Gastrocnemius medialis (tissue), 4 donors: Measurements from ENCODE around the gene CDRT4.

Experiments used
- POLR2A ChIP-seq, 2 donors: fragments of 450-650 bp; IDR thresholded peaks; one replicate each; pipeline ENCODE4 v1.6.1; 2017; ENCODE audit warnings: antibody characterized with exemption in 2 of 2, mild to moderate bottlenecking in 2 of 2, moderate library complexity in 2 of 2
- TF ChIP-seq, protein P1 (sequence below), 5 experiments: fragments of 450-650 bp in 3 of 5; fragments of 200-600 bp in 2 of 5; sonication (generic) in 2 of 5; IDR thresholded peaks in 4 of 5; conservative IDR thresholded peaks in 1 of 5; 1 replicate in 4 of 5; 2 replicates in 1 of 5; pipeline ENCODE4 v1.5.1; 2016 to 2019; ENCODE audit warnings: antibody characterized with exemption in 5 of 5, mild to moderate bottlenecking in 3 of 5, moderate library complexity in 3 of 5

DNA sequence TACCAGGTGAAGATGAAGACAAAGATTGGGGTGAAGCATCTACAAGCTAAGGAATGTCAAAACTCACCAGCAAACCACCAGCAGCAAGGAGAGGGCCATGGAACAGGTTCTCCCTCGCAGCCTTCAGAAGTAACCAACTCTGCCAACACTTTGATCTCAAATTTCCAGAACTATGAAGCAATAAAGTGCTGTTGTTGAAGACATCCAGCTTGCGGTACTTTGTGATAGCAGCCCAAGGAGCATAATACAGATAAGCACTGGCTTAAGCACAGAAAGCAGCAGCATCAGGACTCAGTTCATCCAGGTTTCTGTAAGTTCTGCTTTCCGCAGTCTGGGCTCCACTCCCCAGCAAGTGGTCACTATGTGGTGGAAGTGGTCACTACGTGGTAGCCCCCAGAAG lies 16.0 kb upstream of the CDRT4 start:
- TF ChIP-seq, protein P1, sequence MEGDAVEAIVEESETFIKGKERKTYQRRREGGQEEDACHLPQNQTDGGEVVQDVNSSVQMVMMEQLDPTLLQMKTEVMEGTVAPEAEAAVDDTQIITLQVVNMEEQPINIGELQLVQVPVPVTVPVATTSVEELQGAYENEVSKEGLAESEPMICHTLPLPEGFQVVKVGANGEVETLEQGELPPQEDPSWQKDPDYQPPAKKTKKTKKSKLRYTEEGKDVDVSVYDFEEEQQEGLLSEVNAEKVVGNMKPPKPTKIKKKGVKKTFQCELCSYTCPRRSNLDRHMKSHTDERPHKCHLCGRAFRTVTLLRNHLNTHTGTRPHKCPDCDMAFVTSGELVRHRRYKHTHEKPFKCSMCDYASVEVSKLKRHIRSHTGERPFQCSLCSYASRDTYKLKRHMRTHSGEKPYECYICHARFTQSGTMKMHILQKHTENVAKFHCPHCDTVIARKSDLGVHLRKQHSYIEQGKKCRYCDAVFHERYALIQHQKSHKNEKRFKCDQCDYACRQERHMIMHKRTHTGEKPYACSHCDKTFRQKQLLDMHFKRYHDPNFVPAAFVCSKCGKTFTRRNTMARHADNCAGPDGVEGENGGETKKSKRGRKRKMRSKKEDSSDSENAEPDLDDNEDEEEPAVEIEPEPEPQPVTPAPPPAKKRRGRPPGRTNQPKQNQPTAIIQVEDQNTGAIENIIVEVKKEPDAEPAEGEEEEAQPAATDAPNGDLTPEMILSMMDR (IDR thresholded peaks at IDR 0.05 in 4 of 5, conservative IDR thresholded peaks at IDR 0.05 in 1 of 5), result no peak
- TF ChIP-seq POLR2A (IDR thresholded peaks at IDR 0.05), result no peak
